Measurements from ENCODE around the gene NEK6.

The NEK6 gene

DNA sequence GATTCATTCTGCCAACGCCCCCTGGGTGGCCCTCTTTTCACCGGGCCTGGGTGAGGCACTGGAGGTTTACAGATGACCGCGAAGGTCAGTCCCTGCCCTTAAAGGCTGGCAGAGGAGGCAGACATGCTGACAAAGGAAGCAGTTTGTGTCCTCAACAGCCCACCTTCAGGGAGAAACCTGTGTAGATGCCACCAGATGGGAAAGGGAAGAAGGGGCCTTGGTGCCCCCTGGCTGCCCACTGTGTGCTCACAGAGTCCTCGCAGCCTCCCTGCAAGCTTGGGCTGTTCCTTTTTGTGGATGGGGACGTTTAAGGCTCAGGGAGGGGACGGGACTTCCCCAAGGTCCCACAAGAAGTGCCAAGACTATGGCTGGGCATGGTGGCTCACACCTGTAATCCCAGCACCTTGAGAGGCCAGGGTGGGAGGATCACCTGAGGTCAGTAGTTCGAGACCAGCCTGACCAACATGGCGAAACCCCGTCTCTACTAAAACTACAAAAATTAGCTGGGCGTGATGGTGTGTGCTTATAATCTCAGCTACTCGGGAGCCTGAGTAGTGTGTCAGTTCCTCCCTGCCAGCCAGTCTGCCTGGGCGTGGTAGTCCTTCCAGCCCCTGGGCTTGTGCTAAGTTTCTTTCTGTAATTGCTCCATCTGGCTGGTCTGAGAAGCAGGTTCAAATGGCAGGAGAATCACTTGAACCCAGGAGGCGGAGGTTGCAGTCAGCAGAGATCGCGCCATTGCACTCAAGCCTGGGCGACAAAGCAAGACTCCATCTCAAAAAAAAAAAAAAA, 36.2 kb downstream of the NEK6 start:
- no peak for DNase-seq (ENCODE audit: extremely low read depth in 1 of 2, low read depth in 1 of 2)

GRCh38 chr9:124295159-124295794, 37.5 kb downstream of the NEK6 start:
- no peak for DNase-seq (ENCODE audit: extremely low read depth in 1 of 2, low read depth in 1 of 2)

DNA sequence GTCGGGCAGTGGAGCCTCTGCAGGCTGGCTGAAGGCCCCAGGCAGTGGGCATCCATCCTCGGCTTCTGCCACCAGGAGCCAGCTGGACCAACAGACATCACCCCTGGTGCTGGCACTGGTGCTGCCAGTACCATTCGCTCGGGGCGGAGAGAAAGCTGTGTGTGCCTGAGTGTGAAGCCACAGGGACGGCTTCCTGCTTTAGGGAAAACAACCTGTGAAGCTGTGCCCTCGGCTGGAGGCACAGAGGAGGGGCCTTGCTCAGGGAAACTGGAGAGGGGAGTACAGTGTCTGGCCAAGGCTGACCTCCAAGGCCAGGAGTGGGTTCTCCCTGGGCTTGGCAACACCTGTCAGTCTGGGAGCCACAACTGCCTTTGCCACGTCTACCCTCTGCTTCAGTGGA, 38.3 kb downstream of the NEK6 start:
- no peak for DNase-seq (ENCODE audit: extremely low read depth in 1 of 2, low read depth in 1 of 2)

DNA sequence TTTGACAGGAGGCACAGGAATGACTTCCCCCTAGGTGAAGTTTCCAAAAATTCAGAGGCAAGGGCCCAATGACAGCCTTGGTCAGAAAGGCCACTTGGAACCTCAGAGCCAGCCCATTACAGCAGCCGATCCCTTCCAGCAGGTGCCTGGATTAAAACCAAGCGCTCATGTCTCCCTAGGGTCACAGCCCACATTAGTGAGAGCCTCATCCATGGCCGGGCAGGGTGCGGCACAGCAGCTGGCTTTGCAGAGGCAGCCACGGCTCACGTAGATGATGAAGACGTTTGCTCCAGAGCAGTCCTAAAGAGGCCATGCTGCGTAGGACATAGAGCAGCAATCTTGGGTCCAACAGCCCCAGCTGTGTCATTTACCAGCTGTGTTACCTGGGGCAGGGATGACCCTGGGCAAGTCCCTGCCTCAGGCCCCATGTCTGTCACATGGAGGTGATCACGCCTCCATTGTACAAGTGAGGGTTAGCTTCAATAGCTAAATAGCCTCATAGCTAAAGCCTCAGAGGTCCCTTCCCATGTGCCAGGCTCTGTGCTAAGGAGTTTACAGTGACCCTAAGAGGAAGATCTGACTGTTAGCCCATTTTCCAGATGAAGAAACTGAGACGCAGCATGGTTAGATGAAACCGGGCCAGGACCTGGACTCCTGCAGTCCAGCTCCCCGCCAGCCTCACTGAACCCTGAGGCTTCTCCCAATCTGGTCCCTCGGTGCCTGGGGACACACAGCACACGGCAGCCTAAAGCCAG, 39.2 kb downstream of the NEK6 start:
- no peak for DNase-seq (ENCODE audit: extremely low read depth in 1 of 2, low read depth in 1 of 2)

DNA sequence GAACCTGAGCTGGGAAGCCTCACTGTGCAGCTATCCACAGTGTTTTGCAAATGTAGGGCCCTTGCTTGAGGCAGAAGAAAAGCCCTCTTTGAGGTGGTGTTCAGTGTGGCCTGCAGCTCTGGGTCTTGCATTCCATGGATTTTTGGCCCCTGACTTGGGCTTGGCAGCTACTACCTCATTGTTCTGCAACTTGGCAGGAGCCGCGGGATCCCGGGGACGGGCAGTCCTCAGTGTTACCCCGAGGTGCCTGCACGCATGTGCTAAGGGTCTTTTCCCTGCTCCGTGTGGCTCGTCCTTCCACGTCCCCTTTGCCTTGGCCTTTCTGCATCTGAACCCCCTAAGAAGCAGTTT, 39.8 kb downstream of the NEK6 start:
- DNase-seq (ENCODE audit: extremely low read depth in 1 of 2, low read depth in 1 of 2): no peak

DNA sequence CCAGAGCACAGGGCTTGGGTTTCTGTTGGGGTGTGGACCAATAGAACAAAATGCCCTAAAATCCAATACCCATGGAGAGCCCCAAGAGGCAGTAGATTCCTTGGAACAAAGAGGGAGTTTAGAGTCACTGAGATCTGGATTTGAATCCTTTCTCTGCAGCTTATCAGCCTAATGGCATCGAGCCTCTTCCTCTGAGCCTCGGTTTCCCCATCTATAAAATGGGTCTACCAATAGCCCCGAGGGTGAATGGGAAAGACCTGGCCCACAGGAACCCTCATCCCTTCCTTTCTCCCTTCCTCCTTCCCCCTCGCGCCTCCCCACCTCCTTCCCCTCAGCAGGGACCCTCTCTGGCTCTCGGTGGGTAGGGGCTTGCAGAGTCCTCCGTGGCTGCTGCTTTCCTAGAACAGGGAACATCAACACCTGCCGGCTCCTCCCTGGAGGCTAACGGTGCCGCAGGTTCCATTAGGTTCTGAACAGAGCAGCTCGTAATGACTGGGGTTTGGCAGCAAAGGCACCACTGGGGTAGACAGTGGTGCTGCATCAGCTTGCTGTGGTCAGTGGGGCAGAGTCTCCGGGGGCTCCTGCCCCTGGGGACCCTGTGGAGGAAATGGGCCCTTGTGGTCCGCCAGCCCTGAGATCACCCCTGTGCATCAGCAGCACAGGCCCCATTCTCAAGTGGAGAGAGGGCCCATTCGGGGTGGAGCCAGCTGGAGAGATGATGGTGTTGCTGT, 40.3 kb downstream of the NEK6 start:
- DNase-seq (ENCODE audit: extremely low read depth in 1 of 2, low read depth in 1 of 2): no peak

GRCh38 chr9:124298646-124299235, 41.0 kb downstream of the NEK6 start:
- DNase-seq (ENCODE audit: extremely low read depth in 1 of 2, low read depth in 1 of 2): no peak

- no peak for DNase-seq (ENCODE audit: extremely low read depth in 1 of 2, low read depth in 1 of 2)
Observed at GRCh38 chr9:124299515-124300090, 41.9 kb downstream of the NEK6 start.

- no peak for DNase-seq (ENCODE audit: extremely low read depth in 1 of 2, low read depth in 1 of 2)
Observed at GRCh38 chr9:124300312-124300711, 42.6 kb downstream of the NEK6 start.

DNA sequence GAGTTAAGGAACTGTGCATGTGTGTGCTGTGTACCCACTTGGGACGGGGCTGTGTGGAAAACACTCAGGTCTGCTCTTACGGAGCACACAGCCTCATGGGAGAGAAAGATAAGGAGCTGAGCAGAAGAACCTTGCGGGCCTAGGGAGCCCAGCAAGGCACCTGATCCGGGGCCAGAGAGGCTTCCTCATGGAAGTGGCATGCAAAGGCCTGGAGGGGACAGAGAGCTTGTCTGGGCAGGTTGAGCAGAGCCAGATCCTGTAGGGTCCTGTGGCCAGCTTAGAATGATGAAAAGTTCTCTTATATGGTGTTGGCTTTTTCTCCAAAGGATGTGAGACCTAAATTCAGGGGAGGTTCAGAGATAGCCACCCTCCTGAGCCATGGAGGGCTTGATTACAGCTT, 45.2 kb downstream of the NEK6 start:
- DNase-seq (ENCODE audit: extremely low read depth in 1 of 2, low read depth in 1 of 2): no peak

DNA sequence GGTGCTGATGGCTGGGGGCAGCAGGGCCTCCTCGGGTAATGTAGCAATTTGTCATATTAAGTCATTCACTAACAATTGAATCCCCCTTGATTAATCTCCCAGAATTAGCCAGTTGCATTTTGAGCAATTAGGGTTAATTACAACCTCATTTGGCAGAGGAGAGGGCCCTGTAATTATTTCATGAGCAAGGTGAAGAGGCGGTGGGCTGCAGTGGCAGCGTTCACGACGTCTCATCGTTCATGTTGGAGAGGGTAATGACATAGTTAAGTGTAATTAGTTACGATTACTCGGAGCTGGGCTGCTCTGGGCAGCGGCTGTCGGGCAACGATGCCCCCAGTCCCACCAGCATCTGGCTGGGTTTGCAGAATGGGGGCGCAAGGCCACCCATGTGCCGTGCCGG, 46.0 kb downstream of the NEK6 start:
- DNase-seq (ENCODE audit: extremely low read depth in 1 of 2, low read depth in 1 of 2): no peak

DNA sequence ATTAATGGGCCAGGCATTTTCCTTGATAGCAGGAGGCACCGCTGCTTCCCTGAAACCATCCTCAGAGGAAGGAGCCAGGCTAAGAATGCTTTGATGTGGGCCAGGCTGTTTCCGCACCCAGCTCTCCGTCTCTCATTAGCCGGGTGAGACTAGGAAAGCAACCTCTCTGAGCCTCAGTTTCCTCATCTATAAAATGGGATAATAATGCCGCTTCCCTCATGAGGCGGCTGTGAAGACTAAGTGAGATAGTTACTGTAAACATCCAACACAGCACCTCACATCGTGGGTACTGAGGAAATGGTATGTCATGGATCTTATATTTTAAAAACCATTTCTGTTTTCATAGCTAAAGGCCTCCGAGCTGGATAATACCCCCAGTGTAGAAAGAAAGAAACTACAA, 46.5 kb downstream of the NEK6 start:
- DNase-seq (ENCODE audit: extremely low read depth in 1 of 2, low read depth in 1 of 2): no peak

DNA sequence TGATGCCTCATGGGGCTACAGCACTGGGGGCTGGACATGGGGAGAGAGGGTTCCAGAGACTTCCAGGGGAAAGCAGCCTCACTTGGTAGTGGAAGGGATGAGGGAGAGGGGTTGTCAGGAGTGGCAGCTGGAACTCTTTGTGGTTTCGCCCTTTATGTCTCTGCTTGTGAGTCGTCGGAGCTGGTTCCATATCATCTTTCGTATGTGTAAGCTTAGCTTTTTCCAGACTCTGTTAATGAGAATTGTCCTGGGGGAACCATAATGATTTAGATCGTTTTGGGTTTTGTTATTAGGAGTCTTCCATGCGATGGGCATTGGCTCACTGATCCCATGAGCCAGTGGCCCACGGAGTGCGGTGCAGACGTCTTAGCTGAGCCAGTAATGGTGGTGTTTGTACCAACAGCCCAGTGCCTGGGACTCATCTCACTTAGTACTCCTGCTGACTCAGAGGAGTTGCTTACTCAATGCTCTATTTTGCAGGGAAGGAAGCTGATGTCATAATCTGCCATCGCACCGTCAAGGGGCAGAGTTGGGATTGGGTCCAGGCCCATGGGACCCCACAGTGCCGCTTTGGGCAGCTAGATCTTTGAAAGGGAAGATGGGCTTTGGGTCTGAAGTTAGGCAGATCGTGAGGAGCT, 48.5 kb downstream of the NEK6 start:
- no peak for DNase-seq (ENCODE audit: extremely low read depth in 1 of 2, low read depth in 1 of 2)

GRCh38 chr9:124307379-124308030, 49.8 kb downstream of the NEK6 start:
- no peak for DNase-seq (ENCODE audit: extremely low read depth in 1 of 2, low read depth in 1 of 2)

GRCh38 chr9:124308606-124309491, 51.1 kb downstream of the NEK6 start:
- no peak for DNase-seq (ENCODE audit: extremely low read depth in 1 of 2, low read depth in 1 of 2)

DNA sequence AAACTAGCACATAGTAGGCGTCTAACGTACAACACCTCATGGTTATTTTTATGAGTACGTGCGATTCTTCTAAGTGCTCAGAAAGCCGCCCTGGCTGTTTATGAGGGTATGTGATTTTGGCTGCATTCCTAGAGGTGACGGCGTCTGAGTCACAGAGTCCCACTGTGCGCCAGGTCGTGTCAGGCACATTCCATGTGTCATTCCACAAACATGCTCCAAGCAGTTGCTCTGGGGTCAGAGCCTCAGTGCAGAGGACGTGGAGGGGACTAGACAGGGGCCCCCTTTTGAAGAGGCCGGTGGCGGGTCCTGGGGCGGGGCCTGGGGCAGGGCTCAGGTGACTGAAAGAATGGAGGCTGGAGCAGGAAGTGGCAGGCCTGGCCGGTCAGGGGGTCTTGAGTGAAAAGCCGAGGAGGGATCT, 51.9 kb downstream of the NEK6 start:
- DNase-seq (ENCODE audit: extremely low read depth in 1 of 2, low read depth in 1 of 2): no peak

- no peak for DNase-seq (ENCODE audit: extremely low read depth in 1 of 2, low read depth in 1 of 2)
Observed at GRCh38 chr9:124311283-124311682, 53.5 kb downstream of the NEK6 start.
